Coronary artery (tissue), 2 donors: Measurements from ENCODE around the gene TAS1R3.

ENCODE experiments used
- DNase-seq: peaks from one replicate; pipeline ENCODE4 v3.0.0-alpha.2; 2017; ENCODE audit warnings: low spot score
- H3K27ac ChIP-seq, 2 donors: fragments of 200-600 bp; sonication (generic); one replicate each; pipeline ENCODE4 v1.5.1; 2016 to 2019
- H3K4me3 ChIP-seq: fragments of 200-600 bp; sonication (generic); 2 replicates; pipeline ENCODE4 v1.5.1; 2016; ENCODE audit warnings: mild to moderate bottlenecking, moderate library complexity
- TF ChIP-seq, protein P1 (sequence below): fragments of 200-600 bp; sonication (generic); IDR thresholded peaks from one replicate; pipeline ENCODE4 v1.5.1; 2019; ENCODE audit warnings: antibody characterized with exemption

The TAS1R3 gene

DNA sequence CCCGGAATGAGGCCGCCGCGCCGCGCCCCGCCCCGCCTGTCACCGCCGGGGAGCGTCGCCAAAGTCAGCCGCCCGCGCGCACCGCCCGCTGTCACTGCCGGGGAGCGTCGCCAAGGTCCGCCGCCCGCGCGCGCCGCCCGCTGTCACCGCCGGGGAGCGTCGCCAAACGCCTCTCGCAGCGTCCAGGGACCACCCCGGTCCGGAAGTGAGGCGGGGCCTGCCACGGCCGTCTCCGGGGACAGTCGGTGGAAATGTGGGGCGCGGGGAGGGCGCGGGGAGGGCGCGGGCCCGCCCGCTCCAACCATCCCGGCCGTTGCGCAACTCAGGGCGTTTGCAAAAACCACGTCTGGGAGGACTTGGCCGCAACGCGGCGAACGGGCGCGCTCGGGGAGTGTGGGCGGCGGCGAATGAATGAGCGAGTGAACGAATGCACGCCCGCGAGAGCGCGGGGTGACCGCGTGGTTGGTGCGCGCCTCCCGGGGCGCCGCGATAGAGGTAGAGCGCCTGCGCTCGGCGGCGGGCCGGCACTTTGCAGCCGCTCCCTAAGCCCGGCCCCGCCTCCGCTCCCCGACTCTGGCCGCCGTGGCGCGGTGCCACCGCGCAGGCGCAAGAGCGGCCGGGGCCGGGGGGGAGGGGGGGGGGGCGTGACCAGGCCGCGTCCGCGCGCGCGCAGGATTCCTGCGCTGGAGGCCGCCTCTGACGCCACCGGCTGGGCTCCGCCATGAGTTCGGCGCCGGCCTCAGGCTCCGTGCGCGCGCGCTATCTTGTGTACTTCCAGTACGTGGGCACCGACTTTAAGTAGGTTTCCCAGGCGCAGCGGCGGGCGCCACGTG, 22.9 kb upstream of the TAS1R3 start, which contains the start of the genes ACAP3 and PUSL1:
Gene ACAP3 (minus strand): TSS at position 8 of the 833 bp plus-strand sequence. CDS start 115 bp downstream, outside the sequence.
Gene PUSL1 (plus strand): TSS at position 675 of the 833 bp plus-strand sequence. CDS start 47 bp downstream, at position 722.
- H3K4me3 ChIP-seq: peak within 1 kb of the TSS; percentile 81
- peak; percentile 96 for DNase-seq
- TF ChIP-seq, protein P1, sequence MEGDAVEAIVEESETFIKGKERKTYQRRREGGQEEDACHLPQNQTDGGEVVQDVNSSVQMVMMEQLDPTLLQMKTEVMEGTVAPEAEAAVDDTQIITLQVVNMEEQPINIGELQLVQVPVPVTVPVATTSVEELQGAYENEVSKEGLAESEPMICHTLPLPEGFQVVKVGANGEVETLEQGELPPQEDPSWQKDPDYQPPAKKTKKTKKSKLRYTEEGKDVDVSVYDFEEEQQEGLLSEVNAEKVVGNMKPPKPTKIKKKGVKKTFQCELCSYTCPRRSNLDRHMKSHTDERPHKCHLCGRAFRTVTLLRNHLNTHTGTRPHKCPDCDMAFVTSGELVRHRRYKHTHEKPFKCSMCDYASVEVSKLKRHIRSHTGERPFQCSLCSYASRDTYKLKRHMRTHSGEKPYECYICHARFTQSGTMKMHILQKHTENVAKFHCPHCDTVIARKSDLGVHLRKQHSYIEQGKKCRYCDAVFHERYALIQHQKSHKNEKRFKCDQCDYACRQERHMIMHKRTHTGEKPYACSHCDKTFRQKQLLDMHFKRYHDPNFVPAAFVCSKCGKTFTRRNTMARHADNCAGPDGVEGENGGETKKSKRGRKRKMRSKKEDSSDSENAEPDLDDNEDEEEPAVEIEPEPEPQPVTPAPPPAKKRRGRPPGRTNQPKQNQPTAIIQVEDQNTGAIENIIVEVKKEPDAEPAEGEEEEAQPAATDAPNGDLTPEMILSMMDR: no peak
- H3K27ac ChIP-seq: peak within 1 kb of the TSS; percentile 89 to 98

DNA sequence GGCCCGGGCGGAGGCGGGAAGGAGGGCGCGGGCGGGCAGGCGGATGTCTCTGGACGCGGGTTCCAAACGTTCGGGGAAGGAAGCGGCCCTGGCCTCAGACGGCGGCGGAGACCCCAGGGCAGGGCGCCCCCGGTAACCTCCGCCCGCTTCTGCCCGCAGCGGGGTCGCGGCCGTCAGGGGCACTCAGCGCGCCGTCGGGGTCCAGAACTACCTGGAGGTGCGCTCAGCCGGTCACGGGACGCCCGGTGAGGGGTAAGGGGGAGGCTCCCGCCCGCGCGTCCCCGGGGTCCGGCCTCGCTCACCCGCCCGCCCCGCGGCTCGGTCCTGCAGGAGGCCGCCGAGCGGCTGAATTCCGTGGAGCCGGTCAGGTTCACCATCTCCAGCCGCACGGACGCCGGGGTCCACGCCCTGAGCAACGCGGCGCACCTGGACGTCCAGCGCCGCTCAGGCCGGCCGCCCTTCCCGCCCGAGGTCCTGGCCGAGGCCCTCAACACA, 22.3 kb upstream of the TAS1R3 start:
- Histone ChIP-seq H3K4me3 (peak overlapping the region; percentile 81), H3K27ac (peak overlapping the region; percentile 89 to 98)
- no peak for DNase-seq
- TF ChIP-seq, protein P1: no peak

DNA sequence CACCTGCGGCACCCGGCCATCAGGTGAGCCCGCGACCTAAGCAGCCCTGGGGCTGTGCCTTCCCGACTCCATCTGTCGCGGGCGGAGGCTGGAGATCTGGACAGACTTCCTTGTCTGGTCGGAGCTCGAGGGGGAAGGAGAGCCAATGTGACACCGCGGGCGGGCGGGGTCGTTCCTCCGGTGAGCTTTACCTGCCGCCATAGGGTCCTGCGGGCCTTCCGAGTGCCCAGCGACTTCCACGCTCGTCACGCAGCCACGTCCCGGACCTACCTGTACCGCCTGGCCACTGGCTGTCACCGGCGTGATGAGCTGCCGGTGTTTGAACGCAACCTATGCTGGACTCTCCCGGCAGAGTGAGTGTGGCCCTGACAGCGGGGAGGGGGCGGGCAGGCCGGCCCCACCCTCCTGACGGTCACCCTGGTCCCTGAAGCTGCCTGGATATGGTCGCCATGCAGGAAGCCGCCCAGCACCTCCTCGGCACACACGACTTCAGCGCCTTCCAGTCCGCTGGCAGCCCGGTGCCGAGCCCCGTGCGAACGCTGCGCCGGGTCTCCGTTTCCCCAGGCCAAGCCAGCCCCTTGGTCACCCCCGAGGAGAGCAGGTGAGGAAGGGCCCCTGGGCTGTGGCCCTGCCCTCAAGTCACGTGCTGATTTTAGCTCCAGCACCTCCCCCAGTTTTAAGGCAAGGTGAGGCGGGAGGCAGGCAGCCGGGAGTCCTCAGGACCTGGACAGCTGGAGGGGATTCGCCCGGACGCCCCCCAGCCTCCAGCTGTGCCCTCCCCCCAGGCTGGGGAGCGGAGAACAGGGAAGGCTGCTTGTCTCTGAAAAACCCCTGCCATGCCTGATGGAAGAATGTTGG, 21.6 kb upstream of the TAS1R3 start:
- Histone ChIP-seq H3K27ac (peak overlapping the region; percentile 89 to 98), H3K4me3 (peak overlapping the region; percentile 81)
- TF ChIP-seq, protein P1: no peak
- DNase-seq: no peak

DNA sequence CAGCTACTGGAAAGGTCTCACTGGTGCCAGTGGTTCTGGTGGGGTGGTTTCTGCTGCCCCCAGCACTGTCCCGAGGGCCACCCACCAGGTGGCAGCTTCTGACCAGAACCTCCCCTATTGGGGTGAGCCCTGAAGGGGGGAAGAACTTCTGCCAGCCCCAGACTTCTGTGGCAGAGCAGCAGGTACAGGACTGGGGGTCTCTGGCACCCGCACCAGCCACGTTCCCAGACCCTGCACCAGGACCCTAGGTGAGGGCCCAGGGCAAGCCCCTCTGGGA, 21.0 kb upstream of the TAS1R3 start:
- H3K4me3 ChIP-seq: no peak overlapping the region
- peak overlapping the region in 1 of 2 donors; percentile 98 for H3K27ac ChIP-seq
- DNase-seq: no peak
- TF ChIP-seq, protein P1: no peak

DNA sequence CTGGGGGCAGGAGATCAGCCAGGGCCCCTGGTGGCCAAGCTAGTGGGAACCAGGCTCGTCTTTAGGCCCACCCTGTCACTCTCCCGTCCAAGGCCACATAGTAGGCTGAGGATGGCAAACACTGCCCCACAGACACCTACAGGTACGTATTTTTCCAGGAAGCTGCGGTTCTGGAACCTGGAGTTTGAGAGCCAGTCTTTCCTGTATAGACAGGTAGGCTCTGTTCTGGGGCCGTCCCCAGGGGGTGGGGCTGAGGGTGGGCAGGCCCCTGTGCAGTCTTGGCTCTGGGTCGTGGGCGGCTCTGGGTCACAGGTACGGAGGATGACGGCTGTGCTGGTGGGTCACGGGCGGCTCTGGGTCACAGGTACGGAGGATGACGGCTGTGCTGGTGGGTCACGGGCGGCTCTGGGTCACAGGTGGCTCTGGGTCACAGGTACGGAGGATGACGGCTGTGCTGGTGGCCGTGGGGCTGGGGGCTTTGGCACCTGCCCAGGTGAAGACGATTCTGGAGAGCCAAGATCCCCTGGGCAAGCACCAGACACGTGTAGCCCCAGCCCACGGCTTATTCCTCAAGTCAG, 20.5 kb upstream of the TAS1R3 start:
- Histone ChIP-seq H3K4me3 (no peak overlapping the region), H3K27ac (no peak overlapping the region)
- TF ChIP-seq, protein P1: no peak
- no peak for DNase-seq

DNA sequence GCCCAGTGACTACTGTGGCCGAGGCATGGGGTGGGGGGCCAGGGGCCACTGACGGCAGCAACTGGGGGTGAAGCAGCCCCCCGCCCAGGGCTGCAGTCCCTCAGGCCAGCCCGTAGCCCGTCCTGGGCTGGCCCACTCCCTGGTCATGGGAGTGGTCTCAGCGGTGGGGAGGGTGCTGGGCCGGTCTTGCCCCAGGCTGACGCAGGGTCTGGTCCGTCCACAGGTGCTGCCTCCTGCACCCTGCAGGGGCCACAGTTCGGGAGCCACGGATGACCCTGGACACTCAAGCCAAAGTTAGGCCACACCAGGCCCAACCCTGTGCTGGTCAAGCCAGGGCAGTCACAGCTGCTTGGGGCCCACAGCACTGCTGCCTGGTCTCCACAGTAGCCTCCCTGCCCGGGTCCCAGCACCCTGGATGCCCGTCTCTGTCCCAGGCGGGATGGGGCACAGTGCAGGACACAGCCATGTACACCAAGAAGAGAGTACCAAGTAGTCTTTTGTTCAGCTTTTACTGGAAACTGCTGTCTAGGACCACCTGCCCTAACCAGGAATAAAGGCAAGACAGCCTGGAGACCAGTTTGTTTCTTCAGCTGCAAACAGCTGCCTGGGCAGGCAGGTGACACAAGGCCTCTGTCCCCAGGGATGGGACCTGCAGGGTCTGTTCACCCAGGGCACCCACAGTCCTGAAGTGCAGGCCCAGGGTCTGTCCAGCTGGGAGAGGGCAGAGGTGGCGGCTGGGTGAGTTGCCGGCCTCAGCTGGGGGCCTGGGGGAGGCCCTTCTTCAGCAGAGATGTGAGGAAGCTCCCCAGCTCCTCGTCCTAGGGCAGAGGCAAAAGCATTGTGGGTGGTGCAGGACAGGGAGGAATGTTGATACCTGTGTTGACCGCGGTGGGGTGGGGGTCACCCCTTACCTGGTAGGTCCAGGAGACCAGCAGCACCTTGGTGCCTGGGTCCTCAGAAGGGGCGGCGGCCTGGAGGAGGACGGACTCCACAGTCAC, 19.7 kb upstream of the TAS1R3 start:
- TF ChIP-seq, protein P1: no peak
- no peak for DNase-seq
- no peak overlapping the region for H3K27ac ChIP-seq
- no peak overlapping the region for H3K4me3 ChIP-seq
